NCI-H128 (cell line): ENCODE results near the gene HDAC9.

Source experiments
- DNase-seq: peaks from one replicate; lab custom pipeline; 2025; ENCODE audit not compliant: unreplicated experiment; lab: John Stamatoyannopoulos, UW

Gene HDAC9

GRCh38 chr7:18828260-18828993 is 332.9 kb downstream of the HDAC9 start:
- DNase-seq = no peak

GRCh38 chr7:18828994-18829857 is 333.7 kb downstream of the HDAC9 start:
- no peak for DNase-seq

- DNase-seq = no peak
Observed at GRCh38 chr7:18829858-18830285, 334.3 kb downstream of the HDAC9 start.

- no peak for DNase-seq
Observed at GRCh38 chr7:18831419-18831818, 335.9 kb downstream of the HDAC9 start.

DNA sequence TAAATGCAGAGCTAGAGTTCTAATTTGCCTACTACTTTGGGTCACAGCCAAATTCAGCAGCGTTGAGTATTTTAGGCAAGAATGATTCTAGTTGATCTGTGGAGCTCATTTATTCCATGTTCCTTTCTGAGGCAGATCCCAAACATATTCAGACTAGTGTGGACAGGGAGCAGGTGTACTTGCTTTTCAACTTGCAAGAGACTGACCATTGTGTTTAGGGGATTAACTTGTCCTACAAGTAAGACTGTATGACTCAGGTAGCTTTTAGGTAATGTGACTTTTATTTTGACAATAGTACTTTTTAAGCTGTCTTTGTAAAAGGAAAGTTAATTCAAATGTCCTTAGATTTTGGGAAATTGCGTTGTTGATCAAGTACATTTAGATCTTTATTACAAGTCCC is 336.4 kb downstream of the HDAC9 start:
- no peak for DNase-seq

- no peak for DNase-seq
Observed at GRCh38 chr7:18834577-18834976, 339.0 kb downstream of the HDAC9 start.

DNA sequence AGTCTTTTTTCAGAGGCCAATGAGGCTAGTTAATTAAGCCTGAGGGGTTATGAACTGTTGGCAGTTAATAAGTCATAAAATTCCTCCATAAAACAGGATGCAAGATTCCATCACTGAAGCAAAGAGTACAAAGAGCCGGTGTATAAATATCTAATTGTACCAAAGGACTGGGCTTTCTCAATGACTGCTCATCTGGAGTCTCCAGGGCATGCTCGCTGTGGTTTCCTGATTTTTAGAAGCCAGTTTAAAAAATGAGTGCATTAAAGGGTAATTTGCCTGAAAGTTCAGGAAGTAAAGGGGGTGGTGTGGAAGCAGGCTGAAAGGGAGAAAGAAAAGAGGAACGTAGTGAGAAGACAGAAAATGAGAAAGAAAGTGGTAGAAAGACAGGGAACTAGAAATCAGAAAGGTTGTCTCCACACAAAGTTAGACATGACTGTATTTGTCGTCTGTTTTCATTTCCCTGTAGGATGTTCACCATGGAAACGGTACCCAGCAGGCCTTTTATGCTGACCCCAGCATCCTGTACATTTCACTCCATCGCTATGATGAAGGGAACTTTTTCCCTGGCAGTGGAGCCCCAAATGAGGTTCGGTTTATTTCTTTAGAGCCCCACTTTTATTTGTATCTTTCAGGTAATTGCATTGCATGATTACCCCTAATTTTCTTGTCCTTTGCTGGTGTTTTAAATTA is 339.6 kb downstream of the HDAC9 start:
- DNase-seq = no peak

- no peak for DNase-seq
Observed at GRCh38 chr7:18843979-18844378, 348.4 kb downstream of the HDAC9 start.

- DNase-seq = no peak
Observed at GRCh38 chr7:18844735-18845134, 349.2 kb downstream of the HDAC9 start.

GRCh38 chr7:18845700-18846099 is 350.2 kb downstream of the HDAC9 start:
- DNase-seq = no peak

DNA sequence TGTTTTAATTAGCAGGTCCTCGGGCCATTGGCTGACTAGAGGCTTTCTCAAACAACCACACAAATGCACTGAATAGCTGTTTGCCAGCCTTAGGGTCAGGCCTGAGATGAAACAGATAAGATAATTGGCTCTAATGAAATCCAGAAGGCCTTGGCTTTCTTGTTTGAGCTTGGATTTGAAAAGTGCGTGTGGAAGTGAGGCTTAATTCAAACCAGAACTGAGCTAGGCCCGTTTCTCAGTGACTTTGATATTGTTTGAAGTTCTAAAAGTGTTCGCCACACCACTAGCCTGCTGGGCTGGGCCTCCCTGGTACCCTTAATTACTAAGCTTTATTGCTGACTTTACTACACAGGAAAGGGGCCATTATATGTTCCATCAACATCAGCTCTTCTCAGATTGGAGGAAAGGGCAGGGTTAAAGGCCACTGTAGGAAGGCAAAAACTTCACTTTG is 351.2 kb downstream of the HDAC9 start:
- DNase-seq = no peak

DNA sequence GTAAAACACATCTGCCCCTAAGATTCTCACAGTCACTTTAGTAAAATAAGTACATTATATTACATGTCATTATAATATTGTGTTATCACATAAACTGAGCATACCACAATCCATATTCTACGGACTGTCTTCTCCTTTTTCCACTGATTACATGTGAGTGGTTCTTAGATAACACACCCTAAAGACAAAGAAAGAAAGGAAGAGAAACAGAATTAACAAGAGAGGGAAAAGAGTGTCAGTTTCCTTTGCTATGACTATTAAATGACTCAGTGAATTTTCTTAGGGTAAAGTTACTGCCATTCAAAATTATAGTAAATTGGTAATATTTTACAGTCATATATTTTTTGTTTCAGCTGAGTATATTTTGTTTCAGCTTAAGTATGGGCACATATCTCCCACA is 353.6 kb downstream of the HDAC9 start:
- DNase-seq = no peak

GRCh38 chr7:18855796-18856195 is 360.2 kb downstream of the HDAC9 start:
- DNase-seq = no peak

DNA sequence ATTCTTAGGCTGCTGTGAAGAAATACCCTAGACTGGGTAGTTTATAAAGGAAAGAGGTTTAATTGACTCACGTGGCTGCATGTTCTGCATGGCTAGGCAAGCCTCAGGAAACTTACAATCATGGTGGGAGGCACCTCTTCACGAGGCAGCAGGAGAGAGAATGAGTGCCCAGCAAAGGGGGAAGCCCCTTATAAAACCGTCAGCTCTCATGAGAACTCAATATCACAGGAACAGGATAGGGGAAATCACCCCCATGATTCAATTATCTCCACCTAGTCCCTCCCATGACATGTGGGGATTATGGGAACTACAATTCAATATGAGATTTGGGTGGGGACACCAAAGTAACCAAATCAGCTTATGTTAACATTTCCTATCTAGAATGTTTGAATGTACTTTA is 362.7 kb downstream of the HDAC9 start:
- no peak for DNase-seq

GRCh38 chr7:18859318-18859717 is 363.8 kb downstream of the HDAC9 start:
- no peak for DNase-seq

DNA sequence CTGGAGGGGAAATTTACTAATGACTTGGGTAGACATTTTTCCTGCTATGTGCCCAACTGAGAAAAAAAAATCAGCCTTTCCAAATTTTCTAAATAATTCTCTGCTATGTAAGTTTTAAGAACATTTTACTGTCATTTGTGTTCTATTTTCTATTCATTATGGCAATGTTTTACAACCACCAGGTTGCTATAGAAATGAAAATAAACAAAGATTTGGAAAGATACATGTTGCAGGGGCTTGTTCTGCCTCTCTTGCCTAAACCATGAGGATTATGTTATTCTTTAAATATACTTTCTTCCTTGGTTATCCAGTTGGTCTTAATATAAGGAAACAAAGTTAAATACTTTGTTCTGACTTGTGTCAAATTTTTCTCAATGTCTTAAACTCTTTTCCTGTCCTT is 364.7 kb downstream of the HDAC9 start:
- no peak for DNase-seq

DNA sequence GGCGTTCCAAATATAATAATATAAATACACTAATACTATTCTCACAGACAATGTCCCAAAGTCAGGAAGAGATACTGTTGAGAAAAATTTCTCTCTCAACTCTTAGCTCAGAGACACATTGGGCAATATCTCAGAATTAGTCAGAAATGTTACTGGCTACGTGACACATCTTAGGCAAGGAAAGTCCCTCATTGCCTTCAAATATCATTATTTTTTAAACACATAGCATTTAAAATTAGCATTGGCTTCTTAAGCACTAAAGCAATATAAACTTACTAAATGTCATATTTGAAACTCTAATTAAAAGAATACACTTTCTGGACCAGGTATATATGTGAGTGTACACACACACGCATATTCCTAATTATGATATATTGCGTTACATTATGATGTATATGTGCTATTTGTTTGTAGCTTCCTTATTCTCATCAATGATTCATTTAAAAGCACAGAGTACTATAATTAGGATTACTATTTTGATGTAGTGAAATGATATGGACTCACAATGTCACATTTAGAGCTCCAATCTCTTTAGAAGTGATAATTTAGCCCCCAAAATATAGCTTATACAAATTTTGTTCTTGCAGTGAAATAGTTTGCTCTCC is 366.1 kb downstream of the HDAC9 start:
- no peak for DNase-seq

- DNase-seq = no peak
Observed at GRCh38 chr7:18864967-18865366, 369.4 kb downstream of the HDAC9 start.

DNA sequence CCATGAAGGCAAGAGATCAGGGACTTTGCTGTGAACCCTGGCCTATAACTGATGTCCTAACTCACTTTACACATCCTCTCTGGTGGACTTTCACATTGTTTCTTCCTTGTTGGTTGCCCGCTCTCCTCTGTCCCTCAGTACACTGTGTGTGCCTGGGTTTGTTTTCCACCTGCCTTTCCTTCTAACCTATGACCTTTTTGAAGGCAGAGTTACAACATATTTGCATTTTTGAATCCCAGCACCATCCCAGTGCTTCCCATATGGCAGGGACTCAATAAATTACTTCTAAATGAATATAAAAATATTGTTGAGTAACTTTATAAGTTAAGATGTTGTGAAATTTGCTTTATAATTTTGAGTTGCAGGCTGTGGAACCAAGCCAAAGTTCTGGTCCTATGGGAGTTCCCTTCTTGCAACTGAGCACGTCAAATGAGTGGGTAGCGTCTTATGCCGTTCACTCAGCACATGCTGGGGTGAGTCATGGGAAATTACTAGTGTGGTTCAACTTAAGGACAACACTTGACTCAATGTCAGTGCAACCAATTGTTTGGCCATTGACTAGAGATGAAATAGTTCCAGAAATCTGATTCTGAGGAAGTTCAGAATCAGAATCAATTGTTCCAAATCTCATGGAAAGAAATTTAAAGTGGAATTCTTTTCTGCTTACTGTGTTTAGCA is 370.9 kb downstream of the HDAC9 start:
- no peak for DNase-seq

- no peak for DNase-seq
Observed at GRCh38 chr7:18872344-18872743, 376.8 kb downstream of the HDAC9 start.
